CD4-positive, alpha-beta T cell treated with Interleukin-15 for 1 hour (primary cell): ENCODE results near the gene CD1E.
"Not testable (repeated sequence)": the region's sequence is repeated elsewhere in the genome, so short reads cannot be mapped to it uniquely, and the experiment has no call there.

Experiments used
- DNase-seq: peaks from one replicate; pipeline ENCODE4 v3.0.0-alpha.2; 2020

Gene CD1E

DNA sequence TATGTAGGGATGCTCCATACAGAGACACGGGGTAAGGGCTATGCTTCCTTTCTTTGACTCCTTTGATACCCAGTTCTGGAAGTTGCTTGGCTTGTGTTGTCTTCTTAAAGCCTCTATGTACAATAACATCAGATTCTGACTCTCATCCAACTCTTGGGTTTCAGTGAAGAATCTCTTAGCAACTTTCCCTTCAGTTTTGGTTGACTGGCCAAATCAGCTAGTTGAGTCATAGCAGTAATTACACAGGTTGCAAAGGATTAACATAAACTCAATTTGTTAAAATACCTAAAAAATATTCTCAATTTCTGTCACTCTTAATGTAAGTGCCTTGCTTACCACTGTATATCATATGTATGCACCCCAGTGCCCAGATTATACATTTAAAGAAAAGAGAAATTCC is 9.2 kb downstream of the CD1E start:
- DNase-seq, result no peak

DNA sequence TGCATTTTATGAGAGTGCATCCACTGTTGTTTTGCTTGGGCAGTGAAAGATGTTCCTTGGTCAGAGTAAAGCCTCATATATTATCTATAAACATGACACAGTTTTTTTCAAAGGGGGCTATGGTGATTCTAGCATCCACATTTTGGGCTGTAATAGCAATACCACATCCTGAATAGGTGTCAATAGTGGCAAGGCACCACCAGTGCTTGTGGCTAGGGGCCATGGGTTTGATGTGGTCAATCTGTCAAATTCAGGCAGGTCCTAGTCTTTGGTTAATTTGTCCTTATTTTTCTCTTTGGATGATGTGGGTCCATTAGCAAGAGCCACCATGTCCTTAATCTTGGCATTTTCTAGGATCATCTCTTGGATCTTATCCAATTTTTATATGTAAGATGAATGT is 13.1 kb downstream of the CD1E start:
- no peak for DNase-seq

DNA sequence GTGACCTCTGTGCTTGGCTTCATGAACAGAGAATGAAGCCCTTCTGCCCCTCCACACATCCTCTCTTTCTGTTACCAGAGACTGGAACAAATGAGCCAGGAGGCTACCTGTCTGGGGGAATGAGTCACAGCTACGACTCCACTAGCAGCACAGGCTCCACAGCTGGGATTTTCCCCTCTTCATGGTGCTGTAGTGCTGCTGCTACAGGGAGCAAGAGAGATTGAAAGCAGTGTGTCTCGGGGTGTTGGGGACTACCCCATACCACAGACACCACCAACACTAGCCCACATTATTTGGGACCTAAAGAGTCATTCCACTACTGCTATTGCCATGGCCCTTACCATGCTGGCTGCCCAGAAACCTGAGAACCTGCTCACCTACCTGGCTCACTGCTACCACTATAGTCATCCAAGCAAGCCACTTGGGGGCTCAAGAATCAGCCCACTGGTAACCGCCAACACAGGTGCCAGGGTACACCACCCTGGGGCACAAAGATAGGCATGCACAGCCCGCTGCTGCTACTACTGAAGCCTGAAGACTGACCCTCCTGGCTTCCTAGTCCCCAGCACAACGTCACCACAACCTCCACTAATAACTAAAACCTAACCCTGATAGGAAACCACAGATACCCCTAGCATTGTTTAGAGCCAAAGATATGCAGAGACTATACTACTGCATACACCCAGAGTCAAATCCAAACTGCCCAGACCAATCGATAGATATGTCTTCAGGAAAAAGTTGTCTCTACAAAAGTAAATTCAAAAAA is 17.7 kb downstream of the CD1E start:
- DNase-seq, result no peak

DNA sequence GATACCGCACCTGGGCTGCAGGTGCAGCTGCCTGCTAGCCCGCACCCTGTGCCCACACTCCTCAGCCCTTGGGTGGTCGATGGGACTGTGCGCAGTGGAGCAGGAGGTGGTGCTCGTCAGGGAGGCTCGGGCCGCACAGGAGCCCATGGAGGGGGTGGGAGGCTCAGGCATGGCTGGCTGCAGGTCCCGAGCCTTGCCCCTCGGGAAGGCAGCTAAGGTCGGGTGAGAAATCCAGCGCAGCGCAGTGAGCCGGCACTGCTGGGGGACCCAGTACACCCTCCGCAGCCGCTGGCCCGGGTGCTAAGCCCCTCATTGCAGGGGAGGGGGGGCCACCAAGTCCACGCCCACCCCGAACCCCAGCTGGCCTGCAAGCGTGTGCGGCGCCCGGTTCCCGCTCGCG is 20.4 kb downstream of the CD1E start:
- DNase-seq, result not testable (repeated sequence)

DNA sequence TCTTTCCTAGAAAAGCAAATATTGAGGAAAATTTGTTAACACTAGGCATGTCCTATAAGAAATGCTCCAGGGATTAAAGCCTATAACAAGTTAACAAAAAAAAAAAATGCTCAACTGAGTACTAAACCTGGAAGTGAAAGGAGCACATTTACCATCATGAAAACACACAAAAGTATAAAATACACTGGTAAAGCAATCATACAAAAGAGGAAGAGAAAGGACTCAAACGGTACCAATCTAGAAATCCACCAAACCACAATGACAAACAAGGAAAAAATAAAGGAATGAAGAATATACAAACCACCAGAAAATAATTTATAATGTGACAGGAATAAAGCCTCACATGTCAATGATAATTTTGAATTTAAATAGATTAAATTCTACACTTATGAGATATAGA is 21.2 kb downstream of the CD1E start:
- no peak for DNase-seq

DNA sequence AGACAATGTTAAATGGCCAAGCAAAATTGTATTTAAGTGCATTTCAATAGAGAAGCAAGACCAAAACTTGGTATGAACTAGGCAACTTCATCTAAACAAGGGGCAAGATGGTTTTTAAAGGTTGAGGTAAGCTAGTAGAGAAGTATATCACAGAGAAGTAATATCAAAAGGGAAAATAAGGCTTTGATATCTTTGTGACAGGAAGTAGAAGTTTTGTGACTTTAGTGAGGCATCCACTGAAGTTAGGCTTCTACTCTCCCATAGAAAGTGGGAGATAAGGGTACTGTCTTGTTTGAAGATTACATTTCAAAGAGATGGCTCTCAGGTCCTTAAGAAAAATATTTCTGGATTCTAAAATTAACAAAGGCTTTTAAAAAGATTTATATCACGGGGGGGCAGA is 36.6 kb downstream of the CD1E start:
- no peak for DNase-seq

DNA sequence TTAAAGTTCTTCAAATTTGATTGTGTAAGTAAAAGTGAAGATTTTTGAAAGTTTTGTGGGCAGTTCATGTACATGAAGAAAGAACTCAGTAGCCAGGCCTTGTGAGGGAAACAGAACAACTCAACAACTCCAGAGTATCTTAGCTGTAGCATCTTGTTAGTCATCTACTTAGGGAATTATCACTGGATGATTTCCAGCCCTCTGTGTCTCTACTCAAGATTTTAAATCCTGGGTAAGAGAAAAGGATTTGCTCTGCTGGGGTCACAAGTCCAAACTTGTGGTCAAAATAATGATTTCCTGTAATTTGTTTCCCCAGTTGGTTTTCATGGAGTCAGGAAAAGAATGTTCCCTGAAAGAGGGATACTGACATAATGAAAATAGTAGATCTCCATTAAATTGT is 37.4 kb downstream of the CD1E start:
- no peak for DNase-seq

DNA sequence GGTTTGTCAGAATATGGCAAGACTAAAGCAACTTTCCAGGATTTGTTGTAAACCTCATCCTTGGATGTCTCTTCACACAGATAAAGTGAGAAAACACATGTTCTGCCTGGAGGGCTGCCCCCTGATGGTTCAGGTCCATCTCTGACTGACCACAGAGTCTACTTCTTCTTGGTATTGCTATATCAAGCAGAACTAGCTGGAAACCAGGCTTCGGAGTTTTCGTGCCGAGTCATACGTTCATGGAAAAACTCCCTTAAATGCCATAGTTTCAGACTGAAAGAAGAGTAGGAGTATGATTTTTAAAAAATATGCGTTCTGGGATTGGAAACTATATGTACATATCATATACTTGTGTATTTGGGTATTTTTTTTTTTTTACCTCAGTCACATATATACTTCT is 39.8 kb downstream of the CD1E start:
- DNase-seq, result no peak

DNA sequence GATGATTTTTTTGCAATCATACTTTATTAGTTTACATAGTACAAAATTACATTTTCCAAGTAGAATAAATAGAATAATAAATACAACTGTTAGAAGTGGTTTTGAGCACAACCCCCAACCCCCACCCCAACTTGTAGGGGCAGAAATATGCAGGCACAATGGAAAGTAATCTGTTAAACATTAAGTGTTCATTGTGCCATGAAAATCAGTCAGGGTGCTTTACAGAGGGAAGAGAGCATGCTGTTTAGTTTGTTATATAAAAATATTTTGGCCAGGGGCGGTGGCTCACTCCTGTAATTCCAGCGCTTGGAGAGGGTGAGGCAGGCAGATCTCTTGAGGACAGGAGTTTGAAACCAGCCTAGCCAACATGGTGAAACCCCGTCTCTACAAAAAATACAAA is 43.0 kb downstream of the CD1E start:
- no peak for DNase-seq

DNA sequence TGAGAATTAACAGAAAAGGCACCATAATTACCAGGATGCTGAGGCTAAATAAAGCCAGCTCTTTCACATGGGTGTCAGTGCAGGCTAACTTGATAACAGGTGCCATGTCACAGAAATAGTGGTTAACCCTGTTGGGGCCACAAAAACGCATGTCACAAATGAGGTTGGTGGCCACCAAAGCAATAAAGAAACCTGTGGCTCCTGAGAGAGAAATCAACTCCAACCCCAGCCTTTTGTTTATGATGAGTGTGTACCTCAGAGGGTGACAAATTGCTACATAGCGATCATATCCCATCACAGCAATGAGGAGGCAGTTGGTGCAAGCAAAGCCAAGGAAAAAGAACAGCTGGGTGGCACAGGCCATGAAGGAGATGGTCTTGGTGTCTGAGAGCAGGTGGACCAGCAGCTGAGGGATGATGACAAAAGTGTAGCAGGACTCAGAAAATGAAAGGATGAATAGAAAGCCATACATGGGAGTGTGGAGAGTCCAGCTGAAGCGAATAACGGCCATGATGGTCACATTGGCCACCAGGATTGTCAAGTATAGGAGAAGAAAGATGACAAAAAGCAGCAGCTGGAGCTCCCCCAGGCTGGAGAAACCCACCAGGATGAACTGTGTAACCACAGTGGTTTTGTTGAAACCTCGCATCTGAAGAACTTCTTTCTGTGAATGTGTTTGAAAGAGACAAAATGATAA is 45.3 kb downstream of the CD1E start, which contains the start of gene OR10T2:
OR10T2 (minus strand) TSS at position 649 of the 697 bp plus-strand sequence; CDS start at position 649, 0 bp downstream.
- DNase-seq, result no peak

DNA sequence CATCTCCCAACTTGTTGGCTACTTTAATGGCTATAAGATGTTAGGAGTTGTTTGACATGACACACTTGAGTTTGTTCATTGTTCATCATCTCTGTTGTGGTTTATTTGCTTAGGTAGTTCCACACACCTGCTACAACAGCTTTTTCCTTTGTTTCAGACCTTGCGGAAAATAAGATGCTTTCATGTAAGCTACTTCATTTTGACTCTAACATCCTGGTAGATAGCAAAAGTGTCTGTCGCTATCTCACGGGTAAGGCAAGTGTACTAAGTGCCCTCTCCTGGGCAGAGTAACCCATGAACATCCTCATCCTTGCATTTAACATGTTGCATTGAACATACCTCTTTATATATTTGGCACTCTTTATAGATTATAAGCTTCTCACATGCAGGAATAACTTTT is 47.2 kb downstream of the CD1E start:
- no peak for DNase-seq

DNA sequence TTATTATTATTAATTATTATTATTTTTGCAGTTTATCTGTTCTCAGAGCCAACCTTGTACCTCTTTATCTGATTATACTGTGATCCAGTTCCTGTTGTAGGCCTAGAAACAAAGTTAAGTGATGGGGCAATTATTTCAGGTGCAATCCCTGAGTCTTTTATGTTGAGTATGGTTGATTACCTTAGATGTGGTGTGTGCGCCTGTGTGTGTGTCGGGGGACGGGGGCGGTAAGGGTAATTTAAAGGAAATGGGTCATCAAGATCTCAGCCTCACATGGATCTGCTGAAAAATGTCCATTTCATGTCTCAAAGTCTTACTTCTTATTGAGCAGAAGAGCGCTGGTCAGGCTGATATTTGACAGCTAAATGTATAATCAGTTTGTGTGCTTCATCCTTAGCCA is 53.4 kb downstream of the CD1E start:
- no peak for DNase-seq
